ENCODE results near the gene DCAF11.
A peak's percentile ranks its signal among the peaks of the same experiment; 100 is the strongest.

The DCAF11 gene

GRCh38 chr14:24133735-24134134, 19.2 kb downstream of the DCAF11 start:
- no peak for DNase-seq (ENCODE audit: low read depth)
- H3K4me3 ChIP-seq (ENCODE audit: low read depth, low read length) = no peak overlapping the region

- peak overlapping the region; percentile 85 for H3K4me3 ChIP-seq (ENCODE audit: low read depth, low read length)
- no peak for DNase-seq (ENCODE audit: low read depth)
These were observed 20.9 kb downstream of the DCAF11 start for GRCh38 chr14:24135584-24135833.

GRCh38 chr14:24135834-24136683, 21.5 kb downstream of the DCAF11 start, which contains the start of gene PSME1:
Gene PSME1 (plus strand): TSS chr14:24136194. CDS start chr14:24136263, 69 bp downstream.
- peak within 1 kb of the TSS; percentile 85 for H3K4me3 ChIP-seq (ENCODE audit: low read depth, low read length)
- DNase-seq (ENCODE audit: low read depth) = peak; percentile 52

GRCh38 chr14:24136684-24137528, 22.3 kb downstream of the DCAF11 start:
- peak overlapping the region; percentile 85 for H3K4me3 ChIP-seq (ENCODE audit: low read depth, low read length)
- DNase-seq (ENCODE audit: low read depth) = no peak

GRCh38 chr14:24137529-24138395, 23.2 kb downstream of the DCAF11 start:
- no peak overlapping the region for H3K4me3 ChIP-seq (ENCODE audit: low read depth, low read length)
- DNase-seq (ENCODE audit: low read depth) = no peak

- H3K4me3 ChIP-seq (ENCODE audit: low read depth, low read length) = no peak overlapping the region
- no peak for DNase-seq (ENCODE audit: low read depth)
These were observed 24.1 kb downstream of the DCAF11 start for GRCh38 chr14:24138396-24139271.

- no peak for DNase-seq (ENCODE audit: low read depth)
- H3K4me3 ChIP-seq (ENCODE audit: low read depth, low read length) = peak overlapping the region; percentile 81
These were observed 24.8 kb downstream of the DCAF11 start for GRCh38 chr14:24139272-24139934.

GRCh38 chr14:24141097-24141880, 26.7 kb downstream of the DCAF11 start, which contains the start of gene EMC9:
Gene EMC9 (minus strand): TSS chr14:24141591. CDS start chr14:24141304, 287 bp downstream.
- peak within 1 kb of the TSS; percentile 81 for H3K4me3 ChIP-seq (ENCODE audit: low read depth, low read length)
- DNase-seq (ENCODE audit: low read depth) = peak; percentile 98

- no peak for DNase-seq (ENCODE audit: low read depth)
- no peak overlapping the region for H3K4me3 ChIP-seq (ENCODE audit: low read depth, low read length)
These were observed 28.9 kb downstream of the DCAF11 start for GRCh38 chr14:24143511-24143910.

GRCh38 chr14:24144451-24144850, 29.9 kb downstream of the DCAF11 start:
- DNase-seq (ENCODE audit: low read depth) = no peak

GRCh38 chr14:24145219-24145618, 30.6 kb downstream of the DCAF11 start:
- H3K4me3 ChIP-seq (ENCODE audit: low read depth, low read length) = peak overlapping the region; percentile 89
- no peak for DNase-seq (ENCODE audit: low read depth)

More at GRCh38 chr14:24144451-24144850, 29.9 kb downstream of the DCAF11 start:
- no peak overlapping the region for H3K4me3 ChIP-seq (ENCODE audit: low read depth, low read length)

- no peak for DNase-seq (ENCODE audit: low read depth)
These were observed 31.3 kb downstream of the DCAF11 start for GRCh38 chr14:24145690-24146452.

GRCh38 chr14:24146453-24146977, 31.9 kb downstream of the DCAF11 start, which contains the start of gene PSME2:
Gene PSME2 (minus strand): TSS chr14:24146610. CDS start chr14:24146581, 29 bp downstream.
- peak within 1 kb of the TSS; percentile 89 for H3K4me3 ChIP-seq (ENCODE audit: low read depth, low read length)
- DNase-seq (ENCODE audit: low read depth) = peak; percentile 94

More at GRCh38 chr14:24145690-24146452, 31.3 kb downstream of the DCAF11 start:
- peak overlapping the region; percentile 89 for H3K4me3 ChIP-seq (ENCODE audit: low read depth, low read length)

GRCh38 chr14:24146978-24147760, 32.6 kb downstream of the DCAF11 start, which contains the start of gene RNF31:
Gene RNF31 (plus strand): TSS chr14:24147498. CDS start chr14:24147699, 201 bp downstream.
- DNase-seq (ENCODE audit: low read depth) = peak; percentile 96
- peak within 1 kb of the TSS; percentile 89 for H3K4me3 ChIP-seq (ENCODE audit: low read depth, low read length)

- H3K4me3 ChIP-seq (ENCODE audit: low read depth, low read length) = peak overlapping the region; percentile 89
- no peak for DNase-seq (ENCODE audit: low read depth)
These were observed 33.3 kb downstream of the DCAF11 start for GRCh38 chr14:24147761-24148428.

Data from skeletal muscle cell (primary cell).